ENCODE results near the gene KLK15. TPM values are rescaled to one million over a fixed set of nuclear protein-coding genes. Genes with fewer than 3 reads are reported as not detected.

The KLK15 gene
- total RNA-seq, 1 donor from 2014 or later = not detected

DNA sequence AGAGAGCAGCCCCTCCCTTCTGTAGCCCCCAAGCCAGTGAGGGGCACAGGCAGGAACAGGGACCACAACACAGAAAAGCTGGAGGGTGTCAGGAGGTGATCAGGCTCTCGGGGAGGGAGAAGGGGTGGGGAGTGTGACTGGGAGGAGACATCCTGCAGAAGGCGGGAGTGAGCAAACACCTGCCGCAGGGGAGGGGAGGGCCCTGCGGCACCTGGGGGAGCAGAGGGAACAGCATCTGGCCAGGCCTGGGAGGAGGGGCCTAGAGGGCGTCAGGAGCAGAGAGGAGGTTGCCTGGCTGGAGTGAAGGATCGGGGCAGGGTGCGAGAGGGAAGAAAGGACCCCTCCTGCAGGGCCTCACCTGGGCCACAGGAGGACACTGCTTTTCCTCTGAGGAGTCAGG lies 25.5 kb upstream of the KLK15 start:
- H3K4me3 Mint-ChIP-seq (ENCODE audit: unreplicated experiment) = no peak overlapping the region
- no peaks in the 10 kb centered on the region for H3K36me3 Mint-ChIP-seq (ENCODE audit: low read depth, unreplicated experiment)
- no peak for DNase-seq (ENCODE audit: low read depth)
- FAIRE-seq = no peak
- H3K9me3 ChIP-seq (ENCODE audit: insufficient read depth, low read depth, low read length) = no peaks in the 10 kb centered on the region
- H4K20me1 ChIP-seq (ENCODE audit: insufficient read depth, low read length) = no peaks in the 10 kb centered on the region
- no peaks in the 10 kb centered on the region for H3K4me1 ChIP-seq (ENCODE audit: insufficient read depth, low read length)
- H3K27me3 Mint-ChIP-seq (ENCODE audit: low read depth, unreplicated experiment) = peaks cover 5% of the 10 kb centered on the region
- H2AFZ ChIP-seq (ENCODE audit: low read depth, low read length) = no peak overlapping the region
- H3K4me3 ChIP-seq (ENCODE audit: insufficient read depth, low read depth, low read length) = no peak overlapping the region
- no peak overlapping the region for H3K27ac Mint-ChIP-seq (ENCODE audit: unreplicated experiment)
- H3K9ac ChIP-seq (ENCODE audit: low read length) = no peak overlapping the region
- TF ChIP-seq EZH2 (IDR thresholded peaks at IDR 0.05; ENCODE audit: insufficient read depth, low read length) = no peak
- TF ChIP-seq, protein P1, sequence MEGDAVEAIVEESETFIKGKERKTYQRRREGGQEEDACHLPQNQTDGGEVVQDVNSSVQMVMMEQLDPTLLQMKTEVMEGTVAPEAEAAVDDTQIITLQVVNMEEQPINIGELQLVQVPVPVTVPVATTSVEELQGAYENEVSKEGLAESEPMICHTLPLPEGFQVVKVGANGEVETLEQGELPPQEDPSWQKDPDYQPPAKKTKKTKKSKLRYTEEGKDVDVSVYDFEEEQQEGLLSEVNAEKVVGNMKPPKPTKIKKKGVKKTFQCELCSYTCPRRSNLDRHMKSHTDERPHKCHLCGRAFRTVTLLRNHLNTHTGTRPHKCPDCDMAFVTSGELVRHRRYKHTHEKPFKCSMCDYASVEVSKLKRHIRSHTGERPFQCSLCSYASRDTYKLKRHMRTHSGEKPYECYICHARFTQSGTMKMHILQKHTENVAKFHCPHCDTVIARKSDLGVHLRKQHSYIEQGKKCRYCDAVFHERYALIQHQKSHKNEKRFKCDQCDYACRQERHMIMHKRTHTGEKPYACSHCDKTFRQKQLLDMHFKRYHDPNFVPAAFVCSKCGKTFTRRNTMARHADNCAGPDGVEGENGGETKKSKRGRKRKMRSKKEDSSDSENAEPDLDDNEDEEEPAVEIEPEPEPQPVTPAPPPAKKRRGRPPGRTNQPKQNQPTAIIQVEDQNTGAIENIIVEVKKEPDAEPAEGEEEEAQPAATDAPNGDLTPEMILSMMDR (IDR thresholded peaks at IDR 0.05; ENCODE audit: insufficient read depth, low read depth, low read length) = no peak
- H3K4me2 ChIP-seq (ENCODE audit: low read length) = no peak overlapping the region
- no peaks in the 10 kb centered on the region for H3K4me1 Mint-ChIP-seq (ENCODE audit: low read depth, unreplicated experiment)
- no peak overlapping the region for H3K27ac ChIP-seq (ENCODE audit: low read depth, low read length)
- no peaks in the 10 kb centered on the region for H3K36me3 ChIP-seq (ENCODE audit: insufficient read depth, low read length)
- H3K9me3 Mint-ChIP-seq (ENCODE audit: unreplicated experiment) = peaks cover 7% of the 10 kb centered on the region
- no peaks in the 10 kb centered on the region for H3K27me3 ChIP-seq (ENCODE audit: insufficient read depth, low read length)
- H3K79me2 ChIP-seq (ENCODE audit: insufficient read depth, low read length) = no peaks in the 10 kb centered on the region

DNA sequence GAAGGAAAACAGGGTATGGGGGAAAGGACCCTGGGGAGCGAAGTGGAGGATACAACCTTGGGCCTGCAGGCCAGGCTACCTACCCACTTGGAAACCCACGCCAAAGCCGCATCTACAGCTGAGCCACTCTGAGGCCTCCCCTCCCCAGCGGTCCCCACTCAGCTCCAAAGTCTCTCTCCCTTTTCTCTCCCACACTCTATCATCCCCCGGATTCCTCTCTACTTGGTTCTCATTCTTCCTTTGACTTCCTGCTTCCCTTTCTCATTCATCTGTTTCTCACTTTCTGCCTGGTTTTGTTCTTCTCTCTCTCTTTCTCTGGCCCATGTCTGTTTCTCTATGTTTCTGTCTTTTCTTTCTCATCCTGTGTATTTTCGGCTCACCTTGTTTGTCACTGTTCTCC lies 24.0 kb upstream of the KLK15 start:
- Histone ChIP-seq H2AFZ (ENCODE audit: low read depth, low read length) (no peak overlapping the region), H3K79me2 (ENCODE audit: insufficient read depth, low read length) (no peaks in the 10 kb centered on the region), H3K36me3 (ENCODE audit: insufficient read depth, low read length) (no peaks in the 10 kb centered on the region), H3K27me3 (ENCODE audit: insufficient read depth, low read length) (no peaks in the 10 kb centered on the region), H4K20me1 (ENCODE audit: insufficient read depth, low read length) (no peaks in the 10 kb centered on the region), H3K27ac (ENCODE audit: low read depth, low read length) (no peak overlapping the region), H3K4me3 (ENCODE audit: insufficient read depth, low read depth, low read length) (no peak overlapping the region), H3K9me3 (ENCODE audit: insufficient read depth, low read depth, low read length) (no peaks in the 10 kb centered on the region), H3K4me2 (ENCODE audit: low read length) (no peak overlapping the region), H3K9ac (ENCODE audit: low read length) (no peak overlapping the region), H3K4me1 (ENCODE audit: insufficient read depth, low read length) (no peaks in the 10 kb centered on the region)
- no peak for TF ChIP-seq EZH2 (IDR thresholded peaks at IDR 0.05; ENCODE audit: insufficient read depth, low read length)
- TF ChIP-seq, protein P1 (IDR thresholded peaks at IDR 0.05; ENCODE audit: insufficient read depth, low read depth, low read length) = no peak
- H3K4me3 Mint-ChIP-seq (ENCODE audit: unreplicated experiment) = no peak overlapping the region
- H3K27ac Mint-ChIP-seq (ENCODE audit: unreplicated experiment) = no peak overlapping the region
- no peaks in the 10 kb centered on the region for H3K4me1 Mint-ChIP-seq (ENCODE audit: low read depth, unreplicated experiment)
- FAIRE-seq (no peak), DNase-seq (ENCODE audit: low read depth) (no peak)
- H3K9me3 Mint-ChIP-seq (ENCODE audit: unreplicated experiment) = peaks cover 10% of the 10 kb centered on the region
- H3K27me3 Mint-ChIP-seq (ENCODE audit: low read depth, unreplicated experiment) = peaks cover 6% of the 10 kb centered on the region
- H3K36me3 Mint-ChIP-seq (ENCODE audit: low read depth, unreplicated experiment) = no peaks in the 10 kb centered on the region

DNA sequence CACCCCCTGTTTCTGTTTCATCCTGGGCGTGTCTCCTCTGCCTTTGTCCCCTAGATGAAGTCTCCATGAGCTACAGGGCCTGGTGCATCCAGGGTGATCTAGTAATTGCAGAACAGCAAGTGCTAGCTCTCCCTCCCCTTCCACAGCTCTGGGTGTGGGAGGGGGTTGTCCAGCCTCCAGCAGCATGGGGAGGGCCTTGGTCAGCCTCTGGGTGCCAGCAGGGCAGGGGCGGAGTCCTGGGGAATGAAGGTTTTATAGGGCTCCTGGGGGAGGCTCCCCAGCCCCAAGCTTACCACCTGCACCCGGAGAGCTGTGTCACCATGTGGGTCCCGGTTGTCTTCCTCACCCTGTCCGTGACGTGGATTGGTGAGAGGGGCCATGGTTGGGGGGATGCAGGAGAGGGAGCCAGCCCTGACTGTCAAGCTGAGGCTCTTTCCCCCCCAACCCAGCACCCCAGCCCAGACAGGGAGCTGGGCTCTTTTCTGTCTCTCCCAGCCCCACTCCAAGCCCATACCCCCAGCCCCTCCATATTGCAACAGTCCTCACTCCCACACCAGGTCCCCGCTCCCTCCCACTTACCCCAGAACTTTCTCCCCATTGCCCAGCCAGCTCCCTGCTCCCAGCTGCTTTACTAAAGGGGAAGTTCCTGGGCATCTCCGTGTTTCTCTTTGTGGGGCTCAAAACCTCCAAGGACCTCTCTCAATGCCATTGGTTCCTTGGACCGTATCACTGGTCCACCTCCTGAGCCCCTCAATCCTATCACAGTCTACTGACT lies 21.4 kb upstream of the KLK15 start, which contains the start of gene KLK3:
Gene KLK3 (plus strand): TSS at position 280 of the 775 bp plus-strand sequence. CDS start 41 bp downstream, at position 321.
- Mint-ChIP-seq H3K4me1 (ENCODE audit: low read depth, unreplicated experiment) (no peaks in the 10 kb centered on the region), H3K27me3 (ENCODE audit: low read depth, unreplicated experiment) (peaks cover 11% of the 10 kb centered on the region), H3K9me3 (ENCODE audit: unreplicated experiment) (peaks cover 8% of the 10 kb centered on the region), H3K4me3 (ENCODE audit: unreplicated experiment) (no peak within 1 kb of the TSS), H3K27ac (ENCODE audit: unreplicated experiment) (peak within 1 kb of the TSS; percentile 22), H3K36me3 (ENCODE audit: low read depth, unreplicated experiment) (no peaks in the 10 kb centered on the region)
- Histone ChIP-seq H2AFZ (ENCODE audit: low read depth, low read length) (no peak within 1 kb of the TSS), H3K4me3 (ENCODE audit: insufficient read depth, low read depth, low read length) (no peak within 1 kb of the TSS), H3K27me3 (ENCODE audit: insufficient read depth, low read length) (no peaks in the 10 kb centered on the region), H3K9ac (ENCODE audit: low read length) (no peak within 1 kb of the TSS), H3K9me3 (ENCODE audit: insufficient read depth, low read depth, low read length) (no peaks in the 10 kb centered on the region), H3K27ac (ENCODE audit: low read depth, low read length) (no peak within 1 kb of the TSS), H3K4me2 (ENCODE audit: low read length) (no peak within 1 kb of the TSS), H3K4me1 (ENCODE audit: insufficient read depth, low read length) (no peaks in the 10 kb centered on the region), H3K79me2 (ENCODE audit: insufficient read depth, low read length) (no peaks in the 10 kb centered on the region), H3K36me3 (ENCODE audit: insufficient read depth, low read length) (no peaks in the 10 kb centered on the region), H4K20me1 (ENCODE audit: insufficient read depth, low read length) (no peaks in the 10 kb centered on the region)
- TF ChIP-seq EZH2 (IDR thresholded peaks at IDR 0.05; ENCODE audit: insufficient read depth, low read length) = no peak
- TF ChIP-seq, protein P1 (IDR thresholded peaks at IDR 0.05; ENCODE audit: insufficient read depth, low read depth, low read length) = no peak
- FAIRE-seq (no peak), DNase-seq (ENCODE audit: low read depth) (no peak)

All from astrocyte (in vitro differentiated cells and primary cell).